ENCODE measurements around the gene FGD4.

Gene FGD4

DNA sequence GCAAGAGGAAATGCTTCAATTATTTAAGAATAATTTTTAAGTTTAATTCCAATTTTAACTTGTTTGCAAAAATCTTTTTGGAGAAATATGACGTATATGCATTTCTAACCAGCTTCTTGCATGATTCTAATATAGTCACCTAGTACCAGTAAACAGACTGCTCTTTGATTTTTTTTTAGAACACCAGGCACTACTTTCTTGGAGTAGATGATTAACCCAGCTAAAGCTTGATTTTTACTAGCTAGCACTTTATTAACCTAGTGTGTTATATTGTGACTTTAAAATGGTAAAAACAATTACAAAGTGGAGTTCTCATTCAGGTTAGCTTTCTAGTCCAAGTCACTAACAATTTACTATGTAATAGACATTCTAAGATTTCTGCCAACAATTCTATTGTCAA lies 32.6 kb upstream of the FGD4 start:
- no peak overlapping the region for H3K4me3 ChIP-seq (ENCODE audit: low read depth, low read length)
- TF ChIP-seq CTCF (IDR thresholded peaks at IDR 0.05; ENCODE audit: low read depth, low read length), result no peak
- TF ChIP-seq, protein P1, sequence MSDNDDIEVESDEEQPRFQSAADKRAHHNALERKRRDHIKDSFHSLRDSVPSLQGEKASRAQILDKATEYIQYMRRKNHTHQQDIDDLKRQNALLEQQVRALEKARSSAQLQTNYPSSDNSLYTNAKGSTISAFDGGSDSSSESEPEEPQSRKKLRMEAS (IDR thresholded peaks at IDR 0.05; ENCODE audit: low read depth, low read length), result no peak
- no peak for TF ChIP-seq MYC (IDR thresholded peaks at IDR 0.05; ENCODE audit: low read depth, low read length)
- no peak for DNase-seq (ENCODE audit: low read depth)

- TF ChIP-seq MYC (IDR thresholded peaks at IDR 0.05; ENCODE audit: low read depth, low read length) (no peak), POLR2A (IDR thresholded peaks at IDR 0.05; ENCODE audit: extremely low read depth, insufficient read length) (no peak), CTCF (IDR thresholded peaks at IDR 0.05; ENCODE audit: low read depth, low read length) (no peak)
- TF ChIP-seq, protein P1 (IDR thresholded peaks at IDR 0.05; ENCODE audit: low read depth, low read length), result no peak
- H3K4me3 ChIP-seq (ENCODE audit: low read depth, low read length), result no peak overlapping the region
- no peak for DNase-seq (ENCODE audit: low read depth)
These were observed 32.0 kb upstream of the FGD4 start for GRCh38 chr12:32367381-32367780.

GRCh38 chr12:32369202-32369601 lies 30.2 kb upstream of the FGD4 start:
- no peak overlapping the region for H3K4me3 ChIP-seq (ENCODE audit: low read depth, low read length)
- TF ChIP-seq, protein P1 (IDR thresholded peaks at IDR 0.05; ENCODE audit: low read depth, low read length), result no peak
- TF ChIP-seq CTCF (IDR thresholded peaks at IDR 0.05; ENCODE audit: low read depth, low read length), result no peak
- TF ChIP-seq MYC (IDR thresholded peaks at IDR 0.05; ENCODE audit: low read depth, low read length), result no peak
- no peak for TF ChIP-seq POLR2A (IDR thresholded peaks at IDR 0.05; ENCODE audit: extremely low read depth, insufficient read length)
- no peak for DNase-seq (ENCODE audit: low read depth)

DNA sequence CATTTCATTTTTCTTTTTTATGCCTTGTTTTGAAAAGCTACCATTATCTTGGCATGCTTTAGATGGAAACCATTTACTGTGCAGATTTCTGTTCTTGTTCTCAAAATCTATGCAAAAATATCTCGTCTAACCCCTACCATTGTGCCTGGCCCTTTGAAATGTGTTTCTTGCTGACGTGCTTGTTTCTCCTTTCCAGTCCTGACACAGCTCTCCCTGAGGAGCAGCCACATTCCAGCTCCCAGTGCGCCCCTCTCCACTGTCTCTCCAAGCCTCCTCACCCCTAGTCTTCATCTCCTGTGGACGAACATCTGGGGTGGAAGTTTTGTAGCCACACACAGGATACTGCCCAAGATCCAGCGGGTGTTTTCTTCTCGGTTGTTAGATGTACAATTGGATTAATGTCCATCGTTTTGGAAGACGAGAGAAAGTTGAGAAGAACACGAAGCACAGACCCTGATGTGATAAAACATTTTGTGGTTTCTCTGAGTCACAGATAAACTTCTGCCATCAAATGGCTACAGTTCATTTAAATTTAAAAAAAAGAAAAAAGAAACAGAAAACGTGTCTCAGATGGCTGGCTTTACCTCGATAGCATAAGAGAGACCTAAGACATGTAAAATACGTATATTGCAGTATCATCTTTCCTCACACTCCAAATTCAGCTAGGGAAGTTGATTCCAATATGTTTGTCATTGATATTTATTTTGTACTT lies 21.9 kb upstream of the FGD4 start:
- no peak overlapping the region for H3K4me3 ChIP-seq (ENCODE audit: low read depth, low read length)
- TF ChIP-seq MYC (IDR thresholded peaks at IDR 0.05; ENCODE audit: low read depth, low read length), result no peak
- no peak for TF ChIP-seq POLR2A (IDR thresholded peaks at IDR 0.05; ENCODE audit: extremely low read depth, insufficient read length)
- no peak for TF ChIP-seq CTCF (IDR thresholded peaks at IDR 0.05; ENCODE audit: low read depth, low read length)
- TF ChIP-seq, protein P1 (IDR thresholded peaks at IDR 0.05; ENCODE audit: low read depth, low read length), result no peak
- no peak for DNase-seq (ENCODE audit: low read depth)

- TF ChIP-seq CTCF (IDR thresholded peaks at IDR 0.05; ENCODE audit: low read depth, low read length), result no peak
- TF ChIP-seq POLR2A (IDR thresholded peaks at IDR 0.05; ENCODE audit: extremely low read depth, insufficient read length), result no peak
- no peak for TF ChIP-seq MYC (IDR thresholded peaks at IDR 0.05; ENCODE audit: low read depth, low read length)
- TF ChIP-seq, protein P1 (IDR thresholded peaks at IDR 0.05; ENCODE audit: low read depth, low read length), result no peak
- DNase-seq (ENCODE audit: low read depth), result peak; percentile 20
- H3K4me3 ChIP-seq (ENCODE audit: low read depth, low read length), result no peak overlapping the region
These were observed 20.1 kb upstream of the FGD4 start for GRCh38 chr12:32379213-32379612.

Measured in NB4 (cell line).